Panc1 (cell line): Measurements from ENCODE around the gene IREB2. TPM values are rescaled to one million over a fixed set of nuclear protein-coding genes. Genes with fewer than 3 reads are reported as not detected.

Experiments used
- ATAC-seq: fragments of 200-7000 bp; cut with Tn5 transposase; 2 replicates; pipeline ENCODE4 v1.9.1; 2020; ENCODE audit warnings: mild to moderate bottlenecking, moderate library complexity
- BruUV-seq: library from RNA; stranded (reverse); fragments of 400-500 nt; replicated peaks from 2 replicates; lab custom pipeline; 2021; lab: Mats Ljungman, UMichigan
- CTCF ChIA-PET: fragments of 300-600 bp; sonication (Branson Sonifier 250); formaldehyde crosslinking; loops from one replicate; lab custom pipeline; 2022; ENCODE audit warnings: antibody characterized with exemption; lab: Charles Lee
- POLR2A ChIA-PET: fragments of 300-600 bp; sonication (Branson Sonifier 250); formaldehyde crosslinking; loops from one replicate; lab custom pipeline; 2022; ENCODE audit warnings: antibody characterized with exemption; lab: Charles Lee
- DNase-seq: peaks from one replicate; pipeline ENCODE4 v3.0.0-alpha.2; 2010; ENCODE audit warnings: low read depth, low spot score
- H3K27ac ChIP-seq: 2 replicates; pipeline ENCODE4 v1.5.1; 2011; ENCODE audit warnings: mild to moderate bottlenecking, low read length, inconsistent platforms
- H3K27me3 ChIP-seq: fragments of 200-500 bp; sonication (Bioruptor generic); 2 replicates; pipeline ENCODE4 v1.6.0; 2014; ENCODE audit warnings: low read length, inconsistent platforms; ENCODE audit not compliant: control insufficient read depth, insufficient read depth
- H3K36me3 ChIP-seq: fragments of 200-500 bp; sonication (Bioruptor generic); 2 replicates; pipeline ENCODE4 v1.5.1; 2014; ENCODE audit warnings: inconsistent platforms, mild to moderate bottlenecking, low read length, moderate library complexity; ENCODE audit not compliant: control insufficient read depth, insufficient read depth
- H3K4me1 ChIP-seq: 2 replicates; pipeline ENCODE4 v1.5.1; 2011; ENCODE audit warnings: inconsistent platforms, mild to moderate bottlenecking, low read length, moderate library complexity; ENCODE audit not compliant: control insufficient read depth, insufficient read depth
- H3K4me3 ChIP-seq, 2 experiments: 2 replicates each; pipeline ENCODE4 v1.5.1; 2011 to 2012; ENCODE audit warnings: low read depth in 2 of 2, low read length in 2 of 2, mild to moderate bottlenecking in 2 of 2, inconsistent platforms in 1 of 2, moderate library complexity in 1 of 2
- H3K9me3 ChIP-seq: fragments of 200-500 bp; sonication (Bioruptor generic); 2 replicates; pipeline ENCODE4 v1.5.1; 2014; ENCODE audit warnings: low read depth, mild to moderate bottlenecking, inconsistent platforms, low read length, moderate library complexity; ENCODE audit not compliant: control insufficient read depth, insufficient read depth
- POLR2AphosphoS5 ChIP-seq: IDR thresholded peaks from 2 replicates; pipeline ENCODE4 v1.6.1; 2012; ENCODE audit warnings: mild to moderate bottlenecking, low read depth, low read length, moderate library complexity
- SIN3A ChIP-seq: IDR thresholded peaks from 2 replicates; pipeline ENCODE4 v1.6.1; 2012; ENCODE audit warnings: low read depth, mild to moderate bottlenecking, low read length, moderate library complexity, borderline replicate concordance; ENCODE audit not compliant: insufficient read depth
- TCF7L2 ChIP-seq: IDR thresholded peaks from 2 replicates; pipeline ENCODE4 v1.6.1; 2011; ENCODE audit warnings: mild to moderate bottlenecking, low read depth, low read length, inconsistent platforms
- in situ Hi-C: cut with HindIII; loops from 2 replicates; pipeline ENCODE4 v1.10.0; 2016; ENCODE audit warnings: low sequenced_read_pairs, low pct_unique_long_range_greater_than_20kb
- intact Hi-C: fragments of 100-400 bp; cut with micrococcal nuclease; formaldehyde crosslinking; loops from one replicate; pipeline ENCODE4 v1.10.0; 2022; ENCODE audit not compliant: unreplicated experiment
- total RNA-seq: library from RNA; stranded (reverse); gene quantifications from one replicate; pipeline ENCODE4 v1.2.1, GENCODE V29; 2021; ENCODE audit not compliant: unreplicated experiment
- TF ChIP-seq, protein P1 (sequence below): fragments of 450-650 bp; IDR thresholded peaks from 2 replicates; pipeline ENCODE4 v1.5.1; 2017; ENCODE audit warnings: mild to moderate bottlenecking
- TF ChIP-seq, protein P2 (sequence below), 2 experiments: IDR thresholded peaks; 2 replicates each; pipeline ENCODE4 v1.6.1; 2011 to 2012; ENCODE audit warnings: low read depth in 2 of 2, control low read depth in 1 of 2, low read length in 1 of 2, mild to moderate bottlenecking in 1 of 2, moderate library complexity in 1 of 2; ENCODE audit not compliant: insufficient read depth in 1 of 2

IREB2 gene
- total RNA-seq, 1 experiment from 2014 or later: 71.7 TPM

DNA sequence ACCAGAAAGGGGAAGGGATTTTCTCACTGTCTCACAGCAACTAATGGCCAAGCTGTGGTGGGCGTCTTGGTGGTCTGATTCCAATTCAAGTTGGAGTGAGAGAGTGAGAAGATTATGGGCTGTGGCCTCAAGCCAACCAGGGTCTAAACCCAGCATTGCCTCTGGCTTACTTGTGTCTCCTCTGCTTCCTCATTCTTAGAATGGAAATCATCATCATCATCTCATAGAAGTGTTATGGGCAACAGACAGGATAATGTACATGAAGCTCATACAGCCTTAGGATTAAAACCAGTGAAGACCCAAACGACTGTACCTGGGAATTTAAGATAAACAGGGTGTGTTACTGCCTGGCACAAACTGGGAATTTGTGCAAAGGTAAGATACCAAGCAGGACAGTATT is 29.1 kb upstream of the IREB2 start:
- H3K9me3 ChIP-seq: no peaks in the 10 kb centered on the region
- no peaks in the 10 kb centered on the region for H3K27me3 ChIP-seq
- no peaks in the 10 kb centered on the region for H3K4me1 ChIP-seq
- no peak overlapping the region for H3K4me3 ChIP-seq
- no peak for ATAC-seq
- H3K36me3 ChIP-seq: no peaks in the 10 kb centered on the region
- H3K27ac ChIP-seq: no peak overlapping the region
- CTCF ChIA-PET: no interaction called here
- TF ChIP-seq, protein P1, sequence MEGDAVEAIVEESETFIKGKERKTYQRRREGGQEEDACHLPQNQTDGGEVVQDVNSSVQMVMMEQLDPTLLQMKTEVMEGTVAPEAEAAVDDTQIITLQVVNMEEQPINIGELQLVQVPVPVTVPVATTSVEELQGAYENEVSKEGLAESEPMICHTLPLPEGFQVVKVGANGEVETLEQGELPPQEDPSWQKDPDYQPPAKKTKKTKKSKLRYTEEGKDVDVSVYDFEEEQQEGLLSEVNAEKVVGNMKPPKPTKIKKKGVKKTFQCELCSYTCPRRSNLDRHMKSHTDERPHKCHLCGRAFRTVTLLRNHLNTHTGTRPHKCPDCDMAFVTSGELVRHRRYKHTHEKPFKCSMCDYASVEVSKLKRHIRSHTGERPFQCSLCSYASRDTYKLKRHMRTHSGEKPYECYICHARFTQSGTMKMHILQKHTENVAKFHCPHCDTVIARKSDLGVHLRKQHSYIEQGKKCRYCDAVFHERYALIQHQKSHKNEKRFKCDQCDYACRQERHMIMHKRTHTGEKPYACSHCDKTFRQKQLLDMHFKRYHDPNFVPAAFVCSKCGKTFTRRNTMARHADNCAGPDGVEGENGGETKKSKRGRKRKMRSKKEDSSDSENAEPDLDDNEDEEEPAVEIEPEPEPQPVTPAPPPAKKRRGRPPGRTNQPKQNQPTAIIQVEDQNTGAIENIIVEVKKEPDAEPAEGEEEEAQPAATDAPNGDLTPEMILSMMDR: no peak
- TF ChIP-seq, protein P2, sequence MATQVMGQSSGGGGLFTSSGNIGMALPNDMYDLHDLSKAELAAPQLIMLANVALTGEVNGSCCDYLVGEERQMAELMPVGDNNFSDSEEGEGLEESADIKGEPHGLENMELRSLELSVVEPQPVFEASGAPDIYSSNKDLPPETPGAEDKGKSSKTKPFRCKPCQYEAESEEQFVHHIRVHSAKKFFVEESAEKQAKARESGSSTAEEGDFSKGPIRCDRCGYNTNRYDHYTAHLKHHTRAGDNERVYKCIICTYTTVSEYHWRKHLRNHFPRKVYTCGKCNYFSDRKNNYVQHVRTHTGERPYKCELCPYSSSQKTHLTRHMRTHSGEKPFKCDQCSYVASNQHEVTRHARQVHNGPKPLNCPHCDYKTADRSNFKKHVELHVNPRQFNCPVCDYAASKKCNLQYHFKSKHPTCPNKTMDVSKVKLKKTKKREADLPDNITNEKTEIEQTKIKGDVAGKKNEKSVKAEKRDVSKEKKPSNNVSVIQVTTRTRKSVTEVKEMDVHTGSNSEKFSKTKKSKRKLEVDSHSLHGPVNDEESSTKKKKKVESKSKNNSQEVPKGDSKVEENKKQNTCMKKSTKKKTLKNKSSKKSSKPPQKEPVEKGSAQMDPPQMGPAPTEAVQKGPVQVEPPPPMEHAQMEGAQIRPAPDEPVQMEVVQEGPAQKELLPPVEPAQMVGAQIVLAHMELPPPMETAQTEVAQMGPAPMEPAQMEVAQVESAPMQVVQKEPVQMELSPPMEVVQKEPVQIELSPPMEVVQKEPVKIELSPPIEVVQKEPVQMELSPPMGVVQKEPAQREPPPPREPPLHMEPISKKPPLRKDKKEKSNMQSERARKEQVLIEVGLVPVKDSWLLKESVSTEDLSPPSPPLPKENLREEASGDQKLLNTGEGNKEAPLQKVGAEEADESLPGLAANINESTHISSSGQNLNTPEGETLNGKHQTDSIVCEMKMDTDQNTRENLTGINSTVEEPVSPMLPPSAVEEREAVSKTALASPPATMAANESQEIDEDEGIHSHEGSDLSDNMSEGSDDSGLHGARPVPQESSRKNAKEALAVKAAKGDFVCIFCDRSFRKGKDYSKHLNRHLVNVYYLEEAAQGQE (IDR thresholded peaks at IDR 0.05; ENCODE audit: insufficient read depth in 1 of 2, low read depth in 2 of 2, low read length in 1 of 2): no peak
- TF ChIP-seq POLR2AphosphoS5 (no peak), SIN3A (no peak), TCF7L2 (no peak)
- intact Hi-C loops (no loop called here), in situ Hi-C loops (no loop called here)
- no TSS peak for BruUV-seq
- POLR2A ChIA-PET: interaction anchor here (0.5 kb wide), 1 partner anchor 114 kb away, joined by 5 read pairs; no protein-coding TSS in a partner anchor
- DNase-seq: no peak

DNA sequence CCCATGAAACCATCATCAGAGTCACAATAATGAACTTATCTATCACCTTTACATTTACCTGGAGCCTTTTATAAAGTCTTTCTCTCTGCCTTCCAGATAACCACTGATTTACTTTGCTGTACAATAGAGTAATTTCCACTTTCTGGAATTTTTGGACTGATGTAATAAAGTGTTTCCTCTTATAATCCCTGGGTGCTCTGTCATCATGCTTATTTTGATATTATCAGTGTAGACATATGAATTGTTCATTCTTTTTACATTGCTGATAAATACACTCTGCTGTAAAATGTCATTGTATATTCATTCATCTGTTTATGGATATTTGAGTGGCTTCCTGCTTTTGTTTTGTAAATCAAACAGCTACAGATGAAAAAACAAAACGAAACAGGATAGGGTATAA is 27.0 kb upstream of the IREB2 start:
- no peak for ATAC-seq
- CTCF ChIA-PET: interaction anchor here (1.3 kb wide), 1 partner anchor 12 kb away, joined by 3 read pairs; no protein-coding TSS in a partner anchor
- H3K27ac ChIP-seq: no peak overlapping the region
- intact Hi-C loops (no loop called here), in situ Hi-C loops (no loop called here)
- no peaks in the 10 kb centered on the region for H3K4me1 ChIP-seq
- BruUV-seq: no TSS peak
- POLR2A ChIA-PET: no interaction called here
- H3K9me3 ChIP-seq: no peaks in the 10 kb centered on the region
- DNase-seq: no peak
- H3K36me3 ChIP-seq: no peaks in the 10 kb centered on the region
- TF ChIP-seq, protein P1: no peak
- TF ChIP-seq POLR2AphosphoS5 (no peak), SIN3A (no peak), TCF7L2 (no peak)
- TF ChIP-seq, protein P2 (IDR thresholded peaks at IDR 0.05; ENCODE audit: insufficient read depth in 1 of 2, low read depth in 2 of 2, low read length in 1 of 2): no peak
- no peak overlapping the region for H3K4me3 ChIP-seq
- peaks cover 2% of the 10 kb centered on the region; the same call in 1 of the 2 replicates for H3K27me3 ChIP-seq
